Breast epithelium (tissue), 3 donors: ENCODE results near the gene AHCTF1.

ENCODE experiments used
- POLR2AphosphoS5 ChIP-seq, 3 donors: sonication (generic); formaldehyde crosslinking; IDR thresholded peaks; one replicate each; pipeline ENCODE4 v1.6.1; 2017; ENCODE audit warnings: antibody characterized with exemption in 3 of 3
- TF ChIP-seq, protein P1 (sequence below), 3 donors: fragments of 450-650 bp; IDR thresholded peaks; one replicate each; pipeline ENCODE4 v1.5.1; 2016 to 2017; ENCODE audit warnings: antibody characterized with exemption in 3 of 3, mild to moderate bottlenecking in 3 of 3, moderate library complexity in 3 of 3

DNA sequence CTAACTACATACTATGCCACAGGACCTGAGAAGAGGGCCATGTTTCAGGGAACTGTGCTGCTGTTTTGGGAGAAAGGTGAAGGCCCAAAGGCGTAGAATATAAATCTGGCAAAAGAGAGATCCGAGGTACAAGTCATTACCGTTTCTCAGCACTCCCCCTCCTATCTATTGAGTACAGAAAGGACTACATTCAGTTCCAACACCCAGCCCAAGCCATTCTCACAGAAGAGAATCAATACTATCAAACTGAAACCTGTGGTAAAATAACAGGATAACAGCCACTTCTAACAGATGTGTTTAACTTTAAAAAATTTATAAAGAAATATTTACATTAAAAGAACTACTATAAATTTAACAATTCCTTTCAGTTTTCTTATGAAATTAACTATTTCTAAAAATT lies 7.8 kb downstream of the AHCTF1 start:
- TF ChIP-seq, protein P1, sequence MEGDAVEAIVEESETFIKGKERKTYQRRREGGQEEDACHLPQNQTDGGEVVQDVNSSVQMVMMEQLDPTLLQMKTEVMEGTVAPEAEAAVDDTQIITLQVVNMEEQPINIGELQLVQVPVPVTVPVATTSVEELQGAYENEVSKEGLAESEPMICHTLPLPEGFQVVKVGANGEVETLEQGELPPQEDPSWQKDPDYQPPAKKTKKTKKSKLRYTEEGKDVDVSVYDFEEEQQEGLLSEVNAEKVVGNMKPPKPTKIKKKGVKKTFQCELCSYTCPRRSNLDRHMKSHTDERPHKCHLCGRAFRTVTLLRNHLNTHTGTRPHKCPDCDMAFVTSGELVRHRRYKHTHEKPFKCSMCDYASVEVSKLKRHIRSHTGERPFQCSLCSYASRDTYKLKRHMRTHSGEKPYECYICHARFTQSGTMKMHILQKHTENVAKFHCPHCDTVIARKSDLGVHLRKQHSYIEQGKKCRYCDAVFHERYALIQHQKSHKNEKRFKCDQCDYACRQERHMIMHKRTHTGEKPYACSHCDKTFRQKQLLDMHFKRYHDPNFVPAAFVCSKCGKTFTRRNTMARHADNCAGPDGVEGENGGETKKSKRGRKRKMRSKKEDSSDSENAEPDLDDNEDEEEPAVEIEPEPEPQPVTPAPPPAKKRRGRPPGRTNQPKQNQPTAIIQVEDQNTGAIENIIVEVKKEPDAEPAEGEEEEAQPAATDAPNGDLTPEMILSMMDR (IDR thresholded peaks at IDR 0.05) = no peak
- TF ChIP-seq POLR2AphosphoS5 (IDR thresholded peaks at IDR 0.05) = no peak
